HUES6 (cell line): ENCODE measurements around the gene ANKRD29.
"Not testable (repeated sequence)": the region's sequence is repeated elsewhere in the genome, so short reads cannot be mapped to it uniquely, and the experiment has no call there.

Source experiments
- H3K27ac ChIP-seq: 2 replicates; pipeline ENCODE4 v1.7.0; 2013; ENCODE audit warnings: low read depth, mild to moderate bottlenecking, low read length, inconsistent platforms
- H3K27me3 ChIP-seq: 2 replicates; pipeline ENCODE4 v1.6.1; 2013; ENCODE audit warnings: low read length; ENCODE audit not compliant: control insufficient read depth, insufficient read depth
- H3K36me3 ChIP-seq: 2 replicates; pipeline ENCODE4 v1.6.1; 2013; ENCODE audit warnings: low read length; ENCODE audit not compliant: control insufficient read depth, insufficient read depth
- H3K4me1 ChIP-seq: 2 replicates; pipeline ENCODE4 v1.6.1; 2013; ENCODE audit warnings: low read length; ENCODE audit not compliant: control insufficient read depth, insufficient read depth
- H3K4me3 ChIP-seq: 2 replicates; pipeline ENCODE4 v1.5.1; 2013; ENCODE audit warnings: low read depth, low read length
- H3K9ac ChIP-seq: one replicate; pipeline ENCODE4 v1.6.1; 2013; ENCODE audit warnings: mild to moderate bottlenecking, low read length
- H3K9me3 ChIP-seq: 2 replicates; pipeline ENCODE4 v1.6.1; 2013; ENCODE audit warnings: low read depth, low read length; ENCODE audit not compliant: control insufficient read depth, insufficient read depth

Gene ANKRD29

GRCh38 chr18:23578067-23578701 lies 84.5 kb downstream of the ANKRD29 start:
- no peak overlapping the region for H3K9ac ChIP-seq
- peaks cover 28% of the 10 kb centered on the region for H3K36me3 ChIP-seq
- no peak overlapping the region for H3K4me3 ChIP-seq
- H3K27ac ChIP-seq, result no peak overlapping the region; the same call in 1 of the 2 replicates
- H3K27me3 ChIP-seq, result no peaks in the 10 kb centered on the region
- H3K4me1 ChIP-seq, result peaks cover 21% of the 10 kb centered on the region
- no peaks in the 10 kb centered on the region for H3K9me3 ChIP-seq

GRCh38 chr18:23577521-23577920 lies 85.2 kb downstream of the ANKRD29 start:
- not testable (repeated sequence) for H3K9ac ChIP-seq, H3K27ac ChIP-seq
- H3K36me3 ChIP-seq, result peaks cover 34% of the 10 kb centered on the region

GRCh38 chr18:23575309-23575651 lies 87.4 kb downstream of the ANKRD29 start:
- Histone ChIP-seq H3K4me1 (peaks cover 21% of the 10 kb centered on the region), H3K9ac (no peak overlapping the region), H3K27ac (no peak overlapping the region), H3K36me3 (peaks cover 45% of the 10 kb centered on the region), H3K9me3 (no peaks in the 10 kb centered on the region), H3K27me3 (no peaks in the 10 kb centered on the region), H3K4me3 (no peak overlapping the region)

More at GRCh38 chr18:23577521-23577920, 85.2 kb downstream of the ANKRD29 start:
- not testable (repeated sequence) for H3K4me3 ChIP-seq, H3K27me3 ChIP-seq, H3K9me3 ChIP-seq
- peaks cover 21% of the 10 kb centered on the region for H3K4me1 ChIP-seq

DNA sequence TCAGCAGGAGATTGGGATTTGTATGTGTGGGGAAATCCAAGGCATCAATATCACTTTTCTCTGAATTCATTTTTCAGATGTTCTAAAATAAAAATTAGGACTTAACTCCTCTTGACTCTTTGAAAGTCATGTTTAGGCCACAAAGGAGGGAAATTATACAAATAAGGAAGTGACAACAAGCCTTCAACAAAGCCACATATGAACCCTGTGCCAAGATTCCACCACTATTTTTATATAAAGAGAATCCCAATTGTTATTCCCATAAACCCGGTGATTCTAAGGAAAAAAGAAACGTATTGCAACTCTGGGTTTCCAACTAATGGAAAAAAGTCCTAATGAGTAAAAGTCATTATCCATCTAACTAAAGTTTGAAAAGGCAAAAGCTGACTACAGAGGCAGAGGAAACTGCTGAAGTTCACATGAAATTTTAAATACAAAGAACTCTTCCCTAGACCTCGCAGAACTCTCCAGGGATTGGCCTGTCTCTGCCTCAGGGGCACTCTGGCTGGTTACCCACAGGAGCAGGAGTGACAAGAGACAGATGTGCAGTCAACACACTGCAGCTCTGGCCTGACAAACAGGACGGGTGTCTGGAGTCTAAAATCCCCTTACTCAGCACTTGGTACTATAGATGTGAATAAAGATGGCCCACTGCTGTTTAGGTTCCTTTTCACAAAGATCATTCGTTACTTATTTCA lies 88.0 kb downstream of the ANKRD29 start:
- H3K27ac ChIP-seq, result peak overlapping the region; percentile 37; the same call in 1 of the 2 replicates
- peaks cover 21% of the 10 kb centered on the region for H3K4me1 ChIP-seq
- H3K36me3 ChIP-seq, result peaks cover 48% of the 10 kb centered on the region
- H3K9ac ChIP-seq, result no peak overlapping the region
- no peak overlapping the region for H3K4me3 ChIP-seq
- H3K27me3 ChIP-seq, result no peaks in the 10 kb centered on the region
- no peaks in the 10 kb centered on the region for H3K9me3 ChIP-seq

- Histone ChIP-seq H3K4me3 (no peak overlapping the region), H3K9me3 (no peaks in the 10 kb centered on the region), H3K27me3 (no peaks in the 10 kb centered on the region), H3K36me3 (peaks cover 56% of the 10 kb centered on the region), H3K9ac (no peak overlapping the region), H3K27ac (peak overlapping the region; percentile 37; the same call in 1 of the 2 replicates), H3K4me1 (peaks cover 21% of the 10 kb centered on the region)
These were observed 88.9 kb downstream of the ANKRD29 start for GRCh38 chr18:23573626-23574431.

DNA sequence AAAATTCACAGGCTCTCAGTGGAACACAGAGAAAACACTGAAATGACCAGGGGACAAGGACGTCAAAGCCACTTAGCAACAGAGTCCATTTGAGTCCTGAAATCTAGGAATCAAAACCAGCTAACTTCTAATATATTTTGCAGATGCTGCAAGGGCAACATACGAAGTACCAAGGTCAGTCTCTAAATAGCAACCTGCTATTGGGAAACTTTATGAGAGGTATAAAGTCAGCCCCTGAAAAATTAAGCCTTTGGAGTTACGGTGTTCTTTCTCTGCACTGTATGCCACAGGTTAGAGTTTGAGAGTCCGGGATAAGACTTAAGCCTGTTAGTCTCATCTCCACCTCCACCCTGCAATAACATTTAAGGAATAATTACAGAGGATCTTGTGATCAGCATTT lies 89.7 kb downstream of the ANKRD29 start:
- Histone ChIP-seq H3K4me1 (peaks cover 21% of the 10 kb centered on the region), H3K36me3 (peaks cover 61% of the 10 kb centered on the region), H3K27me3 (no peaks in the 10 kb centered on the region), H3K4me3 (no peak overlapping the region), H3K9ac (no peak overlapping the region), H3K9me3 (no peaks in the 10 kb centered on the region), H3K27ac (no peak overlapping the region)

- H3K4me3 ChIP-seq, result no peak overlapping the region
- no peaks in the 10 kb centered on the region for H3K9me3 ChIP-seq
- peaks cover 65% of the 10 kb centered on the region for H3K36me3 ChIP-seq
- H3K9ac ChIP-seq, result no peak overlapping the region
- H3K4me1 ChIP-seq, result peaks cover 21% of the 10 kb centered on the region
- H3K27ac ChIP-seq, result no peak overlapping the region
- no peaks in the 10 kb centered on the region for H3K27me3 ChIP-seq
These were observed 90.1 kb downstream of the ANKRD29 start for GRCh38 chr18:23572570-23572969.

DNA sequence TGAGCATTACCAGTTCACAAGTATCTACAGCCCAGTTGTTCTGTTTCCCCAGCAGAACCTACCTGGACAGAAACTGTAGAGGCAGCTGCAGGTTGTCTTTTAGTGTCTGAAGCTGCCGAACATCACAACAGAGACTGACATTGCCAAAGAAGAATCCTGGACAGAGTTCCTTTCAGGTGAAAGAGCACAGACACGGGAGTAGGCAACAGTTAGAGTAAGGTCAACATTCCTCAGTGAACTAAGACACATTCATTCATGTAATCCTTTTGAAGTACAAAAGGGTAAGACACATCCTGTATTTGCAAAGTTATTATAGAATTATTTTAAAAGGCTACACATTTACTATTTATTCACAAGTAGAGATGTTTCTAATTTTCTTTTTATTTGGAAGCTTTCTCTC lies 90.7 kb downstream of the ANKRD29 start:
- peaks cover 21% of the 10 kb centered on the region for H3K4me1 ChIP-seq
- no peak overlapping the region for H3K4me3 ChIP-seq
- no peaks in the 10 kb centered on the region for H3K9me3 ChIP-seq
- no peak overlapping the region for H3K27ac ChIP-seq
- H3K27me3 ChIP-seq, result no peaks in the 10 kb centered on the region
- peaks cover 71% of the 10 kb centered on the region for H3K36me3 ChIP-seq
- no peak overlapping the region for H3K9ac ChIP-seq

GRCh38 chr18:23570912-23571504 lies 91.7 kb downstream of the ANKRD29 start:
- peaks cover 77% of the 10 kb centered on the region for H3K36me3 ChIP-seq
- peaks cover 21% of the 10 kb centered on the region for H3K4me1 ChIP-seq
- H3K4me3 ChIP-seq, result no peak overlapping the region
- H3K27ac ChIP-seq, result no peak overlapping the region
- H3K27me3 ChIP-seq, result no peaks in the 10 kb centered on the region
- no peak overlapping the region for H3K9ac ChIP-seq
- no peaks in the 10 kb centered on the region for H3K9me3 ChIP-seq

DNA sequence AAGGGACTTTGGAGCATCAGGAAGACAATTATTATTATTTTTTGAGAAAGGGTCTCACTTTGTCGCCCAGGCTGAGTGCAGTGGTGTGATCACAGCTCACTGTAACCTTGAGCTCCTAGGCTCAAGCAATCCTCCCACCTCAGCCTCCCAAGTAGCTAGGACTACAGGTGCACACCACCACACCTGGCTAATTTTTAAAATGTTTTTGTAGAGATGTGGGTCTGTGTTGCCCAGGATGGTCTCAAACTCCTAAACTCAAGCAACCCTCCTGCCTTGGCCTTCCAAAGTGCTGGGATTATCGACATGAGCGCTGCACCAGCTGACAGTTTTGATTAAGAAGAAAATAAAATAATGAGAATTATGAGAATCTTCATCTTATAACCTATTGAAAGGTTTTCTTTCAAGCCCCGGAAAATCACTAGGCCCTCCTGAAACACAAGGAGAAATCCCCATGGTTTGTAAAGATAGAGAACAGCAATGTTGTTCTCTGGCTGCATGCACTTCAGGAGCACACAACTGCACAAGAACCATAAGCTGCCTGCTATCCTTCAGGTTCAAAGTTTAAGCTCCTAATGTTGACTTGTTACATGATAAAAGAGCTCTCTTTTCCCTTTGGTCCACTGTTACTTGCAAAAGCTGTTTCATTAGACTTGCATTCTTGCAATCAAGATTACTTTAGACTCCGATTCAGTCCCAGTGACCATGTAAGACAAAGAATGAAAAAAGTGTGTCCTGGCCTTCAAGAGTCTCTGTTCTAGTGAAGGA lies 93.2 kb downstream of the ANKRD29 start:
- Histone ChIP-seq H3K27ac (no peak overlapping the region), H3K27me3 (no peaks in the 10 kb centered on the region), H3K36me3 (peaks cover 86% of the 10 kb centered on the region), H3K9me3 (no peaks in the 10 kb centered on the region), H3K4me3 (no peak overlapping the region), H3K9ac (no peak overlapping the region), H3K4me1 (peaks cover 11% of the 10 kb centered on the region)
